Gastrocnemius medialis (tissue), 4 donors: ENCODE measurements around the gene DNAH5. TPM values are rescaled to one million over a fixed set of nuclear protein-coding genes. Genes with fewer than 3 reads are reported as not detected.

Source experiments
- ATAC-seq, 2 donors: fragments of 150-250 bp; one replicate each; pipeline ENCODE4 v1.9.1; 2016
- DNase-seq, 2 donors: peaks; one replicate each; pipeline ENCODE4 v3.0.0-alpha.2; 2019
- H3K27ac ChIP-seq, 4 donors: fragments of 200-600 bp; sonication (generic); 1 replicate in 1 of 4; 2 replicates in 3 of 4; pipeline ENCODE4 v1.5.1; 2016 to 2018; ENCODE audit warnings: mild to moderate bottlenecking in 2 of 4, moderate library complexity in 1 of 4
- H3K27me3 ChIP-seq, 3 donors: fragments of 200-600 bp; sonication (generic) in 2 of 3; 1 replicate in 1 of 3; 2 replicates in 2 of 3; pipeline versions ENCODE4 v1.5.1 to v1.6.0; 2016 to 2019; ENCODE audit warnings: mild to moderate bottlenecking in 1 of 3, moderate library complexity in 1 of 3
- H3K36me3 ChIP-seq, 2 donors: fragments of 200-600 bp; sonication (generic) in 1 of 2; one replicate each; pipeline ENCODE4 v1.5.1; 2017 to 2018
- H3K4me1 ChIP-seq, 2 donors: fragments of 200-600 bp; sonication (generic) in 1 of 2; one replicate each; pipeline ENCODE4 v1.5.1; 2016 to 2017; ENCODE audit warnings: mild to moderate bottlenecking in 2 of 2
- H3K4me3 ChIP-seq, 4 donors: fragments of 200-600 bp; sonication (generic) in 3 of 4; 1 replicate in 1 of 4; 2 replicates in 3 of 4; pipeline ENCODE4 v1.5.1; 2016 to 2019; ENCODE audit warnings: mild to moderate bottlenecking in 2 of 4
- H3K9me3 ChIP-seq, 3 donors: fragments of 200-600 bp; sonication (generic) in 2 of 3; 1 replicate in 1 of 3; 2 replicates in 2 of 3; pipeline ENCODE4 v1.5.1; 2016 to 2019
- CTCF ChIP-seq, 5 experiments: fragments of 450-650 bp in 3 of 5; fragments of 200-600 bp in 2 of 5; sonication (generic) in 2 of 5; IDR thresholded peaks in 4 of 5; conservative IDR thresholded peaks in 1 of 5; 1 replicate in 4 of 5; 2 replicates in 1 of 5; pipeline ENCODE4 v1.5.1; 2016 to 2019; ENCODE audit warnings: antibody characterized with exemption in 5 of 5, mild to moderate bottlenecking in 3 of 5, moderate library complexity in 3 of 5
- POLR2A ChIP-seq, 2 donors: fragments of 450-650 bp; IDR thresholded peaks; one replicate each; pipeline ENCODE4 v1.6.1; 2017; ENCODE audit warnings: antibody characterized with exemption in 2 of 2, mild to moderate bottlenecking in 2 of 2, moderate library complexity in 2 of 2
- in situ Hi-C, 4 donors: fragments of 200-750 bp; cut with MboI; loops; one replicate each; pipeline versions ENCODE4 v1.15.0 to v1.8.0; 2017; ENCODE audit warnings: low sequenced_read_pairs in 4 of 4
- intact Hi-C: fragments of 100-400 bp; cut with DNase I; formaldehyde crosslinking; loops from one replicate; pipeline ENCODE4 v1.15.1; 2023; ENCODE audit warnings: low total_unique reads
- total RNA-seq, 4 donors: library from RNA; depleted of rRNA; stranded (reverse); fragments of >200 nt; gene quantifications; one replicate each; pipeline versions ENCODE4 v1.1.0 to v1.2.3, GENCODE V29; 2016

The DNAH5 gene
- total RNA-seq, 4 donors from 2014 or later: 0.02 to 1.0 (median 0.03) TPM; not detected in 1

GRCh38 chr5:13910201-13910600 is 34.3 kb downstream of the DNAH5 start:
- H3K4me3 ChIP-seq: no peak overlapping the region
- DNase-seq: no peak
- intact Hi-C loops (no loop called here), in situ Hi-C loops (no loop called here)
- no peaks in the 10 kb centered on the region for H3K27me3 ChIP-seq
- no peaks in the 10 kb centered on the region for H3K4me1 ChIP-seq
- no peak overlapping the region for H3K27ac ChIP-seq
- H3K36me3 ChIP-seq: no peaks in the 10 kb centered on the region
- ATAC-seq: no peak
- no peaks in the 10 kb centered on the region for H3K9me3 ChIP-seq
- TF ChIP-seq CTCF (IDR thresholded peaks at IDR 0.05 in 4 of 5, conservative IDR thresholded peaks at IDR 0.05 in 1 of 5) (no peak), POLR2A (IDR thresholded peaks at IDR 0.05) (no peak)

- intact Hi-C loops: no loop called here
- Histone ChIP-seq H3K9me3 (no peaks in the 10 kb centered on the region), H3K4me1 (no peaks in the 10 kb centered on the region), H3K4me3 (no peak overlapping the region), H3K36me3 (no peaks in the 10 kb centered on the region), H3K27me3 (no peaks in the 10 kb centered on the region), H3K27ac (no peak overlapping the region)
- DNase-seq: no peak
- no peak for TF ChIP-seq CTCF (IDR thresholded peaks at IDR 0.05 in 4 of 5, conservative IDR thresholded peaks at IDR 0.05 in 1 of 5)
- TF ChIP-seq POLR2A (IDR thresholded peaks at IDR 0.05): no peak
- ATAC-seq: no peak
- in situ Hi-C loops: no loop called here
Observed at GRCh38 chr5:13909271-13909670, 35.2 kb downstream of the DNAH5 start.

GRCh38 chr5:13898569-13898968 is 45.9 kb downstream of the DNAH5 start:
- no peaks in the 10 kb centered on the region for H3K9me3 ChIP-seq
- no peak overlapping the region for H3K4me3 ChIP-seq
- DNase-seq: no peak
- intact Hi-C loops (no loop called here), in situ Hi-C loops (no loop called here)
- H3K4me1 ChIP-seq: no peaks in the 10 kb centered on the region
- TF ChIP-seq POLR2A (IDR thresholded peaks at IDR 0.05) (no peak), CTCF (IDR thresholded peaks at IDR 0.05 in 4 of 5, conservative IDR thresholded peaks at IDR 0.05 in 1 of 5) (no peak)
- no peak for ATAC-seq
- H3K27me3 ChIP-seq: no peaks in the 10 kb centered on the region
- H3K27ac ChIP-seq: no peak overlapping the region
- no peaks in the 10 kb centered on the region for H3K36me3 ChIP-seq

- no peak overlapping the region for H3K27ac ChIP-seq
- no peaks in the 10 kb centered on the region for H3K9me3 ChIP-seq
- H3K27me3 ChIP-seq: no peaks in the 10 kb centered on the region
- no peak for ATAC-seq
- H3K36me3 ChIP-seq: no peaks in the 10 kb centered on the region
- in situ Hi-C loops: no loop called here
- H3K4me3 ChIP-seq: no peak overlapping the region
- DNase-seq: no peak
- intact Hi-C loops: no loop called here
- no peaks in the 10 kb centered on the region for H3K4me1 ChIP-seq
- TF ChIP-seq POLR2A (IDR thresholded peaks at IDR 0.05): no peak
- no peak for TF ChIP-seq CTCF (IDR thresholded peaks at IDR 0.05 in 4 of 5, conservative IDR thresholded peaks at IDR 0.05 in 1 of 5)
Observed at GRCh38 chr5:13878357-13878756, 66.1 kb downstream of the DNAH5 start.

- TF ChIP-seq CTCF (IDR thresholded peaks at IDR 0.05 in 4 of 5, conservative IDR thresholded peaks at IDR 0.05 in 1 of 5) (no peak), POLR2A (IDR thresholded peaks at IDR 0.05) (no peak)
- Histone ChIP-seq H3K27ac (no peak overlapping the region), H3K27me3 (no peaks in the 10 kb centered on the region), H3K4me1 (no peaks in the 10 kb centered on the region), H3K36me3 (no peaks in the 10 kb centered on the region), H3K9me3 (no peaks in the 10 kb centered on the region), H3K4me3 (no peak overlapping the region)
- ATAC-seq: no peak
- DNase-seq: no peak
- intact Hi-C loops: no loop called here
- in situ Hi-C loops: no loop called here
Observed at GRCh38 chr5:13866792-13867191, 77.7 kb downstream of the DNAH5 start.
